Activated CD8-positive, alpha-beta memory T cell treated with anti-CD3 and anti-CD28 coated beads, Interleukin-2, amount 50 U/mL, for 24 hours (primary cell): ENCODE results near the gene ZNF710.
"Not testable (repeated sequence)": the region's sequence is repeated elsewhere in the genome, so short reads cannot be mapped to it uniquely, and the experiment has no call there.

Source experiments
- DNase-seq: peaks from one replicate; pipeline ENCODE4 v3.0.0-alpha.2; 2020; ENCODE audit errors: extremely low read depth

The ZNF710 gene

DNA sequence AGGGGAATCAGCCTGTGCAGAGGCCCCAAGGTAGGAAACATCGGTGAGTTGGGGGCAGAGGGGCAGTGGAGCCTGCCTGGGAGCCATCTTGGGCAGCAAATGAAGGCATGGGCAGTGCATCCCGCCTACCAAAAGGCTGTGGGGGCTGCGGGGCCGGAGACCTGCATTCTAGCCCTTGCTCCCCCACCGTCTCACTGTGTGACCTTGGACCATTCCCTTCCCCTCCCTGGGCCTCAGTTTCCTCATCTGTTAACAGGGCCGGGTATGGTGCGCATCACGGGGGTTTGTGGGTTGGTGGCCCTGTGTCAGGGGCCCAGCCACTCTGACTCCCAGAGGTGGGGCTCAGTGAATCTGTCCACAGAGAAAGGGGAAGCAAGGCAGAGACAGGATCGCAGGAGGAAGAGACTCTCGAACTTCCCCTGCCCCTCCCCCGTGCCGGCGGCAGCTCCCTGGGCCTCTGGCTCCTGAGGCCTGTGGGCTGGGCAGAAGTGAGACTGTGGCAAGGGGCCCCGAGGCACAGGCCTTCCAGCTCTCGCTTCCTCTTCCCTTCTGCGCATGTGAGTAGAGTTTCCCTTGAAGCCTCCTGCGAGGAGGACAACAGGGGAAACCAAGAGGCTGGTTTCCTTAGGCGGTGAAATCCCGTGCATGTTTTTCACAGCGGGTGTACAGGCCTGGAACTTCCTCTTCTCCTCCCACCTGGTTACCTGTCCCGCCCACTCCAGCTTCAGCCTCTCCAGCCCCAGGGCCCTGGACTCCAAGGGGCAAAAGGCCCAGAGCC, 58.3 kb downstream of the ZNF710 start:
- DNase-seq: peak; percentile 51

DNA sequence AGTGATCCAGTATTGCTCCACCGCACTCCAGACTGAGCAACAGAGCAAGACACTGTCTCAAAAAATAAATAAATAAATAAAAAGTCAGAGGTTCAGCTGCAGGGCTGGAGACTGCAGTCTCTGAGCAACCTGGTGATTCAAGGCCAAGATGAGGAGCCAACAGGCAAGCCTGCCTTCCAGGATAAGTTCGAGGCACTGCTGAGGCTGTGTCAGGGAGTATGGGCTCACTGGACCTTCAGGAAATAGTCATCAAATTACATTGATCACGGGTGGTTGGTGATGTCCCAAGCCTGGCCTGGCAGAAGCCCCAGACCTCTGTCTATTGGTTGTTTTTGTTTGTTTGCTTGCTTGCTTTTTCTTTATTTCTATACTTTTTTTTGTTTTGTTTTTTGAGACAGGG, 59.7 kb downstream of the ZNF710 start:
- no peak for DNase-seq

DNA sequence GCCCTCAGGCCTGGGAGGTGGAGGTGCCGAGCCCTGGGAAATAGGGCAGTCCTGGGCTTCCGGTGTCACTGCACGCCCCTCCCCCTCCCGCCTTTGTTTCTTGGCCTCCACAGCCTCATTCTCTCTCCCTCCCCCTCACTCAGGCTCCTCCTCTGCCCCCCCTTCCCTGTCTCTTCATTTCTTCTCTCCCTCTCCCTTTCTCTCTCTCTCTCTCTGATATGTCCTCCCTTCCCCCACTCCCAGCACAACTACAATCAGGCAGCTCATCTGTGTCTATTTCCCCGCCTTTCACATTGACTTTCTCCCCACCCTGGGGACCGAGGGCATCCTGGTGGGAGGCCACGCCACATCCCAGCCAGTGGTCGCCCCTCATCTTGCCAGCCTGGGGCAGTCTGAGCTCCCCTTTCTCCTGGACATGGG, 60.9 kb downstream of the ZNF710 start:
- no peak for DNase-seq

DNA sequence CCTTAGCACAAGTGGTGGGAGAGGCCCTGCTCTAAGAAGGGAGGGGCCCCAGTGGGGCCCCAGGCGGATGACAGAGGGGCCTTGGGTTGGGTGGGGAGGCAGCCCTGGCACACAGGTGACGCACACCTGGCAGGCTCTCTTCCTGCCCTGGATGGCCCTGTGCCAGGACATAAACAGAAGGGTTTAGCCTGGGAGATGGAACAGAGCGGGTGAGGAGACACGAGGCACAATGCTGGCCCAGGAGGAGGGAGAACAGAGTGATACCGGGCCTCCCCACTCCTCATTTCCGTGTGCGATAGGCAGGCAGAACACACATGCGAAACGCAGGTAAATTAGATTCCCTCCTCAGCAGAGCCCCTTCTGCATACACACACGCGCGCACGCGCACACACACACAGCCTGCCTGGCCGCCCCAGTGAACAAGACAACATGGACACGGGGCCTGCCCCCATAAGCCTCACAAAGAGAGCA, 61.4 kb downstream of the ZNF710 start:
- no peak for DNase-seq

DNA sequence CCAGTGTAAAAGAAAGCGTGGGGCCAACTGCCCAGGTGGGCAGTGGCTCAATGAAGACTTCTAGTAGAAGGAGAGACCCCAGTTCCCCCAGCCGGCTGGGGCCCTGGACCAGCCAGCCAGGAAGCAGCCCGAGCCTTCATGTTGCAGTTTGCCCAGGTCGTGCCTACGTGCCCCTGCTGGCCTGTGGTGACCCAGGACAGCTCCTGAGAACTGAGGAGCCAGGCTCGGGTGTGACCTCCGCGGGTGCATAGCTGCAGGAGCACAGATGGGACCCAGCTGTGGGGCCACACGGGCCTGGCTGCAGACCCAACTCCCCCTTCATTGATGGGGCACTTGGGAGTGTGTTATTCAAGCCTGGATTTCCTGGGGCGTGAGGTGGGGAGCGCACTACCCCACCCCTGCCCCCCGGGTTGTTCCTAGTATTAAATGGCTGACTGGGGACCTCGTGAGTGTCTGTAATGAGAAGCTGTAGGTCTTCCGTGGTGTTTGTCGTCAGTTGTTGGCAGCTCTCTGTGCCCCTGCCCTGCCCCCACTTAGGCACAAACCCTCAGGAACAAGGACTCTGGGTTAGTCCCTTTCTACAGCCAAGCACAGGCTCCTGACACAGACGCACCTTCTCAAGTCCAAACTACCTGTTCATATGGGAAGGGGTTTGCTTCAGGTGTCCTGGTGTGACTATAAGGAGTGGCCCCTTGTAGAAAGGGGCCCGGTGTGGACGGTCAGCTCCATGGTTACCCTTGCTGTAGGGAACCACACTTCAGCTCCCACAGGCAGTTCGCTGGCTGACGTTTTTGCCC, 62.0 kb downstream of the ZNF710 start:
- DNase-seq: no peak

DNA sequence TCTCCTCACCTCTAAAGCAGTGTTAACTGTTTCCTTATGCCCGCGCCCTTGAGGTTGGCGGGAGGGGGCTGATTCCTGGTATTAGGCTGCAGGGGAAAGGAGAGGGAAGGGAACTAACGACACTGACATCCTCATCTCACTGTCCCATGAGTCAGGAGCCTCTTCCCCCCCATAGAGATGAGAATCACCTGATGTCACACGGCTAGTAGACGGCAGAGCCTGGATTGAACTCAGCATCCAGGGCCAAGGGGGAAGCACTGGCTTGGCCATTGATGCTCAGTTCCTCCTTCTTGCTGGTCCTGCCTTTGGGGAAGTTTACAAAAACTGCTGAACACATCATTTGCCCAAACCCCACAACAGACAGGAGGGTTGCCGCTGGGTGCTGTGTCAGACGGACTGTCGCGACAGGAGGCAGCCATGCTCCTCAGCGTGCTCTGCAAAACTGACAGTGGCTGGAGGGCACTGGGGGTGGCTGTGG, 62.7 kb downstream of the ZNF710 start:
- DNase-seq: no peak

DNA sequence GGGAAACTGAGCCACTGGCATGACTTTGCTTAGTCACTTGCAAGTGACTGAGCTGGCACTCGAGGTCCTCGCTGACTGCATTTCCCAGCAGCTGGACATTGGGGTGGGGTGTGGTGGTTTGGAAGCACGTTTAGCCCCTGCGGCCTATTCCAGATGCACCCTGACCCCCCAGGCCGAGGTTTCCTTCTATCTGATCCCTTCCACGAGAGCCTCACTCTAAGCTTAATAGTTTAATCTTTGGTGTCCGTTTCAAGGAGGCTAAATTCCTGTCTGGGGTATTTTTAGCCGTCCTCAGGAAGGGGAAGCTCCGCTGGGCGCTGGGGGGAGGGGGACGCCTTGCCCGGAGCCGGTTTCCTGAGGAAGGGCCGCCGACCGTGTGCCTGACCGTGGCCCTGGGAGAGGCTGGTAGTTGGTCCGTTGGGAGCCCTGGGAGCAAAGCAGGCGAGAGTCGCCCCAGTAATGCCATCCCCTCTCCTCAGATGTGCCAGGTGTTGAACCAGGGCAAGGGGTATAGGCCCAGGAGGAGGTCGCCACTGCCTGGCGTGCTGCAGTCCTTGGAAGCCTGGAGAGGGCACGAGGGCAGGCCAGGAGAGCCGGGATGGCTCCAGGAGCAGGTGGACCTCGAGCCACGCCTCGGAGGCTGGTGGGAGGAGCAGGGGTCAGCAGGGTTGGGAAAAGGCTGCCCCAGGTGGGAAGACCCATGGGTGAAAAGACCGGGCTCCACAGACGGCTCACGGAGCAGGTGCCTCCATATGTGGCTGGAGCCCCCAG, 64.0 kb downstream of the ZNF710 start:
- no peak for DNase-seq

DNA sequence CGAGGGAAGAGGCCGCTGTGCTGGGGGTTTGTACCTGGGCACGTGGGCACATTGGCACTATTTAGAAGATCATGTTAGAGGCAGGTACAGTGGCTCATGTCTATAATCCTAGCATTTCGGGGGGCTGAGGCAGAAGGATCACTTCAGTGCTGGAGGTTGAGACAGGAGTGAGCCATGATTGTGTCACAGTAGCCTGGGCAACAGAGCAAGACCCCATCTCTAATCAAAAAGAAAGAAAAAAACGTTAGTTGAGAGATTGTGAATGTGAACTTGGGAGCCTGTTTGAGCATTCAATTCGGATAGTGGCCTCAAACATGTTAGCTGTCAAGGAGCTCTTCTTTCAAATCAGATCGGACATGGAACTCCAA, 64.5 kb downstream of the ZNF710 start:
- DNase-seq: no peak

DNA sequence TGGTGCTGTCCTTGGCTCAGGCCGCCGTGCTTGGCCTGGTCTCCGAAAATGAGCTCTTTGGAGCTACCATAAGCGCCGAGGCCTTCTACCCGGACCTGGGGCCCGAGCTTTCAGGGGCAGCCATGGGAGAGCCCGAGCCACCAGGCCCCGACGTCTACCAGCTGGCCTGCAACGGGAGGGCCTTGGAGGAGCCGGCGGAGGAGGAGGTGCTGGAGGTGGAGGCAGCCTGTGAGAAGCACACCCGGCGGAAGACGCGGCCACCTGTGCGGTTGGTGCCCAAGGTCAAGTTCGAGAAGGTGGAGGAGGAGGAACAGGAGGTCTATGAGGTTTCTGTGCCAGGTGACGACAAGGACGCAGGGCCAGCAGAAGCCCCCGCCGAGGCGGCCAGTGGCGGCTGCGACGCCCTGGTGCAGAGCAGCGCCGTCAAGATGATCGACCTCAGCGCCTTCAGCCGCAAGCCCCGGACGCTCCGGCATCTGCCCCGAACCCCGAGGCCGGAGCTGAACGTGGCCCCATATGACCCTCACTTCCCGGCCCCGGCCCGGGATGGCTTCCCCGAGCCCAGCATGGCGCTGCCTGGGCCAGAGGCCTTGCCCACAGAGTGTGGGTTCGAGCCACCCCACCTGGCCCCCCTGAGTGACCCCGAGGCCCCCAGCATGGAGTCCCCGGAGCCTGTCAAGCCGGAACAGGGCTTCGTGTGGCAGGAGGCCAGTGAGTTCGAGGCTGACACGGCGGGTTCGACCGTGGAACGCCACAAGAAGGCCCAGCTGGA, 66.2 kb downstream of the ZNF710 start:
- no peak for DNase-seq

DNA sequence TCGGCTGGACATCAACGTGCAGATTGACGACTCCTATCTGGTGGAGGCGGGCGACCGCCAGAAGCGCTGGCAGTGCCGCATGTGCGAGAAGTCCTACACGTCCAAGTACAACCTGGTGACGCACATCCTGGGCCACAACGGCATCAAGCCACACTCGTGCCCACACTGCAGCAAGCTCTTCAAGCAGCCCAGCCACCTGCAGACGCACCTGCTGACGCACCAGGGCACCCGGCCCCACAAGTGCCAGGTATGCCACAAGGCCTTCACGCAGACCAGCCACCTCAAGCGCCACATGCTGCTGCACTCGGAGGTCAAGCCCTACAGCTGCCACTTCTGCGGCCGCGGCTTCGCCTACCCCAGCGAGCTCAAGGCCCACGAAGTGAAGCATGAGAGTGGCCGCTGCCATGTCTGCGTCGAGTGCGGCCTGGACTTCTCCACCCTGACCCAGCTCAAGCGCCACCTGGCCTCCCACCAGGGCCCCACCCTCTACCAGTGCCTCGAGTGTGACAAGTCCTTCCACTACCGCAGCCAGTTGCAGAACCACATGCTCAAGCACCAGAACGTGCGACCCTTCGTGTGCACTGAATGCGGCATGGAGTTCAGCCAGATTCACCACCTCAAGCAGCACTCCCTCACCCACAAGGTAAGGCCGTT, 67.0 kb downstream of the ZNF710 start:
- no peak for DNase-seq

DNA sequence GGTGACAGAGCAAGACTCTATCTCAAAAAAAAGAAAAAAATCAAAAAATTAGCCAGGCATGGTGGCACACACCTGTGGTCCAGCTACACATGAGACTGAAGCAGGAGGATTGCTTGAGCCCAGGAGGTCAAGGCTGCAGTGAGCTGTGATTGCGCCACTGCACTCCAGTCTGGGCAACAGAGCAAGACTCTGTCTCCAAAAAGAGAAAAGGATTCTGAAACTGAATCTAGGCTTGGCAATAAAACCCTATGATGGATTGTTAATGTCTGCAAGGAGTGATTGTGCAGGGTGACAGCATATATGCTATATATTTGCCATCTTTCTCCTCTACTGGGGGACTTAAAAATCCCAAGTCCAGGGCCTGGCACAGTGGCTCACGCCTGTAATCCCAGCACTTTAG, 69.5 kb downstream of the ZNF710 start:
- DNase-seq: not testable (repeated sequence)

DNA sequence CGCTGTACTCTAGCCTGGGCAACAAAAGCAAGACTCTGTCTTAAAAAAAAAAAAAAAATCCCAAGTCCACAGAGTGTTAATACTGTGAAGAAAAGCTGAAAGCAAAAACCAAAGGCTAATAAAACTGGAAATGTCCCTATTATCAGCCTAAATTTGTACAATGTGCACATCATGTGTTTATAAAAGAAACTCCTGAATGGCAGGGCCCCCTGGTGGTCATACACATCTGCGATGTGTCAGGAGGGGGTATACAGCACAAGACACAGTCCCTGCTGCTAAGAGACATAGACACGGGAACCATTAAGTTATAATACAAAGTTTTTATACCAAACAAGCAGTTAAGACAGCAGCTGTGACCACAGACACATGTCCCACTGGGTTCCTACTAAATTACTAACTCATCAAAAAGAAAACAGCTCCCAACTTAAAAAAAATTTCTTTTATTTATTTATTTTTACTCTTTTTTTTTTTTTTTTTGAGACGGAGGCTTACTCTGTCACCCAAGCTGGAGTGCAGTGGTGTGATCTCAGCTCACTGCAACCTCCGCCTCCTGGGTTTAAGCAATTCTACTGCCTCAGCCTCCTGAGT, 70.2 kb downstream of the ZNF710 start:
- DNase-seq: peak; percentile 63

DNA sequence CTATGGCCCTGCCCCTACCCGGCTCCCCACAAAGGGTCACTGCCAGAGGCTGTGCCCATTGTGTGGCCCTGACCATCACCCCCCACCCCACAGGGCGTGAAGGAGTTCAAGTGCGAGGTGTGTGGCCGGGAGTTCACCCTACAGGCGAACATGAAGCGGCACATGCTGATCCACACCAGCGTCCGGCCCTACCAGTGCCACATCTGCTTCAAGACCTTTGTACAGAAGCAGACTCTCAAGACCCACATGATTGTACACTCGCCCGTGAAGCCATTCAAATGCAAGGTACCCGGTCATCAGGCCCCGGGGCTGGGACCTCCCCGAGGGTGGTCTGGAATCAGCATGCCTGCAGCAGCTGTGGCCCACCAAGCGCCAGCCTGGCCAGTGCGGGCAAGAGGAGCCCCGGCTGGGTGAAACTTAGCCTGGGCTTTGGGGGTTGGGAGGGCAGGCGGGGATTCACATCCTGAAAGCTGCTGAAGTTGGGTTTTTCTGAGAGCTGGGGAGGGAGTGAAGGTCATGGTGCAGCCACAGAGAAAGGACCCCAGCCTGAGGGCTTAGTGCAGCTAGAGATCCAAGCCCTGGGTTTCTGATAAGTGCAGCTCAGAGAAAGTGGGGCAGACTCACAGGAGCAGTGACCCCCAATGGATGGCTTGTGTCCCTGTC, 72.0 kb downstream of the ZNF710 start:
- DNase-seq: no peak

DNA sequence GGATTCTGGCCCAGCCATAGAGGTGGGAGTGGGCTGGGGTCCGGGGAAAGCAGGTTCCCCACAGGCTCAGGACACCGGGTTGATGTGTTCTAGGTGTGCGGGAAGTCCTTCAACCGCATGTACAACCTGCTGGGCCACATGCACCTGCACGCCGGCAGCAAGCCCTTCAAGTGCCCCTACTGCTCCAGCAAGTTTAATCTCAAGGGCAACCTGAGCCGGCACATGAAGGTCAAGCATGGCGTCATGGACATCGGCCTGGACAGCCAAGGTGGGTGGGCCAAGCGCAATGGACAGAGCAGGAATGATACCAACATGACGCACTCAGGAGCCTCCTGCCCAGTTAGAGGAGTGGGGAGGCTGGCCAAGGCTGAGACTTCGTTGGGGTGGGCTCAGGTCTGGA, 72.9 kb downstream of the ZNF710 start:
- no peak for DNase-seq

DNA sequence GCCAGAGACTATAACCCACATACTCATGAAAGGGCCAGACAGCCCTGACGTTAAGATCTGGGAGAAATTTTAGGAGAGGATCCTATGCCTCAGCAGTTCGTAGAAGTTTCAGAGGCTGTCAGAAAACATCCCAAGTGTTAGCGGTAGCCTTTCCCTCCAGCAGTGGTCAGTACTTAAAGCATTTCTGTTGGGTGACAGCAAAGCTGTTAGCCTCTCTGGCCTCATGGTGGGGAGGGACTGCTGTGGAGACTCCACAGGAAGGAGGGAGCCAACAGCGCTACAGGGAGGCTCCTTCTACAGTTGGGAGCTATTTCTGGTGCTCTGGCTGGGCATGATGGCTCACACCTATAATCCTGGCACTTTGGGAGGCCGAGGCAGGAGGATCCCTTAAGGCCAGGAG, 73.8 kb downstream of the ZNF710 start:
- DNase-seq: no peak

DNA sequence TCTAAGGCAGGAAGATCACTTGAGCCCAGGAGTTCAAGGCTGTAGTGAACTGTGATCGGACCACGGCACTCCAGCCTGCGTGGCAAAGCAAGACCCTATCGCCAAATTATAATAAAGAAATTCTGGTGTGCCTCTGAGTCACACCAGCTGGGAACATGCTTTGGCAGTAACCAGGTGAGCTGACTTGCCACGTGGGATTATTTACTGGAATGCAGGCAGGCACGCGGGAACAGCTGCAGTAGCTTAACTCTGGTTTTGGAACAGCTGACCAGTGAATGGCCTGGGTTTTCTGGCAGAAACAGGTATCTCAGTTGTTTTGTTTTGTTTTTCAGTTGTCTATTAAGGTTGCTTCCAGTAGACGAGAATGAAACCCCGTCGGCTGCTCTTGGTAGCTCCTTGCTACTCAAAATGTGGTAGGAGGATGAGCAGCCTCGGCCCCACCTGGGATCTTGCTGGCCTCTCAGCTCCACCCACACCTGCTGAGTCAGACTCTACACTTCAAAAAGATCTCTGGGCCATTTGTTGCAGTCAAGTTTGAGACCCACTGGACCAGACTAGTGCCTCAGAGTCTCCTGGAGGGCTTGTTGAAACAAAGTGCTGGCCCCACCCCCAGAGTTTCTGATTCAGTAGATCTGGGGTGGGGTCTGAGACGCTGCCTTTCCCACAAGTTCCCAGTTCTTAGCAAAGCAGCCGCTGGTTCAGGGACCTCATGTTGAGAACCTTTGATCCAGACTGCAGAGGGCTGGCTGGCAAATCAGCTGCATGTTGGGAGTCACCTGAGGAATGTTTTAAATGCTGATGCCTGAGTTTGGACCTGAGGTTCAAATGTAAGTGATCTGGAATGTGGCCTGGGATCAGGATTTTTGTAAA, 74.5 kb downstream of the ZNF710 start:
- no peak for DNase-seq

DNA sequence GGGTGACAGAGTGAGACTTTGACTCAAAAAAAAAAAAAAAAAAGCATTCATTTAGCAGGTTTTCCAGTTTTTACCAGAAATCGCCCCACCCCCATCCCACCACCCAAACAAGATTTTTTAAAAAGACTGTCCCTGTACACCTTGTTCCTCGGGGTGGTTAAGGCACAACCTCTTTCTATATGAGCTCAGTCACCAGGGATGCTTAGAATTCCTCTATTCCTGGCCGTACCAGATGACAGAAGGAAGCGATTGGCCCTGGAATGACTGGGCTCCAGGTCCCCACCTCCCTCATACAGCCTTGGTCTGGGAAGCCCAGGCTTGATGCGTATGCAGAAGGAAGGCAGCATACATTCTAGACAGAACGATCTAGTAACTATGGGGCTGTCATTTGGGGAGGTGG, 75.6 kb downstream of the ZNF710 start:
- DNase-seq: no peak

DNA sequence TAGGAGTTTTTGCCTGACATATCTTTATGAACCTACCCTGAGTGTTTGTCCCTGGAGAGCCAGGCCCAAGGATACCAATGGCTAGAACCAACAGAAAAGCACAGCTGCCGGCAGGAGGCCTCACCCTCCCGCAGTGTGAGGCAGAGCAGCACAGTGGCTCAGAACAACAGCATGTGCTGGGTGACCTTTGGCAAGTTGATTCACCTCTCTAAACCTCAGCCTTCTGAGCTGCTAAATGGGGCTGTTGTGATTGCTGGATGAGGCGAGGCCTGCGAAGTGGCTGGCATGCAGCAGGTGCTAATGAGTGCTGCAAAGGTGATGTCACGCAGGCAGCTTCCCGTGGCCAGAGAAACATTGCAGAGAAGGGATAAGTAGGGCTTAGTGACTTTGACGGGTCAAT, 77.8 kb downstream of the ZNF710 start:
- no peak for DNase-seq
